Lower leg skin (tissue), 3 donors: ENCODE measurements around the gene ERGIC1.

ENCODE experiments used
- POLR2A ChIP-seq, 2 donors: fragments of 450-650 bp; IDR thresholded peaks; one replicate each; pipeline ENCODE4 v1.6.1; 2016 to 2017; ENCODE audit warnings: antibody characterized with exemption in 2 of 2, mild to moderate bottlenecking in 1 of 2, moderate library complexity in 1 of 2
- TF ChIP-seq, protein P1 (sequence below), 3 donors: fragments of 450-650 bp; IDR thresholded peaks; one replicate each; pipeline ENCODE4 v1.5.1; 2016; ENCODE audit warnings: antibody characterized with exemption in 3 of 3, mild to moderate bottlenecking in 3 of 3, moderate library complexity in 2 of 3

- TF ChIP-seq, protein P1, sequence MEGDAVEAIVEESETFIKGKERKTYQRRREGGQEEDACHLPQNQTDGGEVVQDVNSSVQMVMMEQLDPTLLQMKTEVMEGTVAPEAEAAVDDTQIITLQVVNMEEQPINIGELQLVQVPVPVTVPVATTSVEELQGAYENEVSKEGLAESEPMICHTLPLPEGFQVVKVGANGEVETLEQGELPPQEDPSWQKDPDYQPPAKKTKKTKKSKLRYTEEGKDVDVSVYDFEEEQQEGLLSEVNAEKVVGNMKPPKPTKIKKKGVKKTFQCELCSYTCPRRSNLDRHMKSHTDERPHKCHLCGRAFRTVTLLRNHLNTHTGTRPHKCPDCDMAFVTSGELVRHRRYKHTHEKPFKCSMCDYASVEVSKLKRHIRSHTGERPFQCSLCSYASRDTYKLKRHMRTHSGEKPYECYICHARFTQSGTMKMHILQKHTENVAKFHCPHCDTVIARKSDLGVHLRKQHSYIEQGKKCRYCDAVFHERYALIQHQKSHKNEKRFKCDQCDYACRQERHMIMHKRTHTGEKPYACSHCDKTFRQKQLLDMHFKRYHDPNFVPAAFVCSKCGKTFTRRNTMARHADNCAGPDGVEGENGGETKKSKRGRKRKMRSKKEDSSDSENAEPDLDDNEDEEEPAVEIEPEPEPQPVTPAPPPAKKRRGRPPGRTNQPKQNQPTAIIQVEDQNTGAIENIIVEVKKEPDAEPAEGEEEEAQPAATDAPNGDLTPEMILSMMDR (IDR thresholded peaks at IDR 0.05): no peak
- no peak for TF ChIP-seq POLR2A (IDR thresholded peaks at IDR 0.05)
Measured at GRCh38 chr5:172856336-172856735, 22.3 kb downstream of the ERGIC1 start.
